HFF-Myc (cell line): ENCODE measurements around the gene F12.

Source experiments
- DNase-seq: peaks from one replicate; pipeline ENCODE4 v3.0.0-alpha.2; 2011; ENCODE audit warnings: low read depth; ENCODE audit errors: extremely low read depth
- H3K4me3 ChIP-seq: replicated peaks from 2 replicates; pipeline ENCODE4 v1.5.1; 2011; ENCODE audit warnings: low read depth, mild to moderate bottlenecking, control low read depth, low read length
- TF ChIP-seq, protein P1 (sequence below): IDR thresholded peaks from 2 replicates; pipeline ENCODE4 v1.5.1; 2012; ENCODE audit warnings: mild to moderate bottlenecking, low read depth, low read length, control low read depth; ENCODE audit errors: missing control alignments

The F12 gene

DNA sequence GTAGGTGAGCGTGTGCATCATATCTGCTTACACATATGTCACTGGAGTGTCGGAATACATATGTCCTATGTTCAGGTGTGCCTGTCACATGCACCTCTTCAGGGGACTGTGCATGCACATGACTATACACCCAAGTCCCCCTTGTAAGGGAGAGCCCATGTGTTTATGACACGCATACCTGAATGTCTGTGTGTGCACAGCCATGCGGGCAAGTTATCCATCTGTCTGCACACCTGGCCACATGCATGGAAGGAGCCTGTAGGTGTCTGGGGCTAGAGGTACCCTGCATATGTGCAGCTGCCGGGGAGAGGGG lies 52.3 kb downstream of the F12 start:
- H3K4me3 ChIP-seq = no peak overlapping the region
- no peak for DNase-seq
- TF ChIP-seq, protein P1, sequence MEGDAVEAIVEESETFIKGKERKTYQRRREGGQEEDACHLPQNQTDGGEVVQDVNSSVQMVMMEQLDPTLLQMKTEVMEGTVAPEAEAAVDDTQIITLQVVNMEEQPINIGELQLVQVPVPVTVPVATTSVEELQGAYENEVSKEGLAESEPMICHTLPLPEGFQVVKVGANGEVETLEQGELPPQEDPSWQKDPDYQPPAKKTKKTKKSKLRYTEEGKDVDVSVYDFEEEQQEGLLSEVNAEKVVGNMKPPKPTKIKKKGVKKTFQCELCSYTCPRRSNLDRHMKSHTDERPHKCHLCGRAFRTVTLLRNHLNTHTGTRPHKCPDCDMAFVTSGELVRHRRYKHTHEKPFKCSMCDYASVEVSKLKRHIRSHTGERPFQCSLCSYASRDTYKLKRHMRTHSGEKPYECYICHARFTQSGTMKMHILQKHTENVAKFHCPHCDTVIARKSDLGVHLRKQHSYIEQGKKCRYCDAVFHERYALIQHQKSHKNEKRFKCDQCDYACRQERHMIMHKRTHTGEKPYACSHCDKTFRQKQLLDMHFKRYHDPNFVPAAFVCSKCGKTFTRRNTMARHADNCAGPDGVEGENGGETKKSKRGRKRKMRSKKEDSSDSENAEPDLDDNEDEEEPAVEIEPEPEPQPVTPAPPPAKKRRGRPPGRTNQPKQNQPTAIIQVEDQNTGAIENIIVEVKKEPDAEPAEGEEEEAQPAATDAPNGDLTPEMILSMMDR = no peak

DNA sequence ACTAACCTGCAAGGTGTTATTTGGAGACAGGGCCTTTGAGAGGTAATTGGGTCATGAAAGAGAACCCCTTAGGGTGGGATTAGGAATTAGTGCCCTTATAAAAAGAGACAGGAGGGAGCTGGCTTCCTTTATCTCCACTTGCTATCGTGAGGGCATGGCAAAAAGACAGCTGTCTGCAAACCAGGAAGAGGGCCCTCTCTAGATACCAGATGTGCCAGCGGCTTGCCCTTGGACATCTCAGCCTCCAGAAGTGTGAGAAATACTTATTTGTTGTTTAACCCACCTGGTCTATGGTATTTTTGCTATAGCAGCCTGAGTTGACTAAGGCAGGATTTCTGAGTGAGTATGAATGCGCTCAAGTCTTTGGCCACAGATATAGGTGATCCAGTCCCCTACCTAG lies 52.6 kb downstream of the F12 start:
- DNase-seq = no peak
- TF ChIP-seq, protein P1 = no peak
- no peak overlapping the region for H3K4me3 ChIP-seq

DNA sequence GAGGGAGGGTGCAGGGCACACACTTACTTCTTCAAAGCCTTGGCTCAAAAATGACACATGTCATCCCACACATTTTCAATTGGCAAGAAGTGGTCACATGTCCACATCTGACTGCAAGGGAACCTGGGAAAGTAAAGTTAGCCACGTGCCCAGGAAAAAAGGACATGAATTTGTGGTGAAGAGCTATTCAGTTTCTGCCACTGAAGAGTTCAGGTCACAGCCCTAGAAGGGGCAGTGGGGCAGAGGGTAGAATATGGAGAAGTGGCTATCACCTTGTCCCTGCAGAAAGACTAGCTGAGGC lies 53.5 kb downstream of the F12 start:
- TF ChIP-seq, protein P1 = no peak
- no peak overlapping the region for H3K4me3 ChIP-seq
- DNase-seq = no peak

DNA sequence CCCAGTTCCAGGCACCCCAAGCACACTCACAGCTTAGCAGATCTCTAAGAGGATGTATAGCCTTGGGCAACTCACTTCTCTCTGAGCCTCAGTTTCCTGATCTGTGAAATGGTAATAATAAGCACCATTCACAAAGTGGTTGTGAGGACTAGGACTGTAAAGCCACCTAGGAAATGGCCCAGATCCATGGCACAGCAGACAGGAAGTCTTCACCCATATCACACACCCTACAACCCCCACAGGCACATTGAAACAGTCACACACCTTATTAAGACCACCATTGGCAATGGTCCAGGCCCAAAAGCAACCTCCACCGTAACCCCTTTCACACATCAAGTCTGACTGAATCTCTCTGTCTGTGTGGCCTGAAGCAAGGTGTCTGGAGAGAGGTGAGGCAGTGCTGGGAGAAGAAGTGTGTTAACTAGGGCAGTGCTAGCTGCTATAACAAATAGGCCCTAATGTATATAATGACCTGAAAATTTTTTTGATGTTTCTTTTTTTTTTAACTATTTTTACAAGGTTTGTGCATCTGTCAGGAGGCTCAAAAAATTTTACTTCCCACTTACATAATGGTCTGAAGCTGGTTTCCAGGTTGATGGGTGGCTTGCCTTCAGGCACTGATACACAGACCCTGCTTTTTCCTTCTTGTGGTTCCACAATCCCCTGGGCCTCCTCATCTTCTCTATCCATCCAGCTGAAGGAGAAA lies 54.0 kb downstream of the F12 start:
- H3K4me3 ChIP-seq = no peak overlapping the region
- TF ChIP-seq, protein P1 = no peak
- no peak for DNase-seq

DNA sequence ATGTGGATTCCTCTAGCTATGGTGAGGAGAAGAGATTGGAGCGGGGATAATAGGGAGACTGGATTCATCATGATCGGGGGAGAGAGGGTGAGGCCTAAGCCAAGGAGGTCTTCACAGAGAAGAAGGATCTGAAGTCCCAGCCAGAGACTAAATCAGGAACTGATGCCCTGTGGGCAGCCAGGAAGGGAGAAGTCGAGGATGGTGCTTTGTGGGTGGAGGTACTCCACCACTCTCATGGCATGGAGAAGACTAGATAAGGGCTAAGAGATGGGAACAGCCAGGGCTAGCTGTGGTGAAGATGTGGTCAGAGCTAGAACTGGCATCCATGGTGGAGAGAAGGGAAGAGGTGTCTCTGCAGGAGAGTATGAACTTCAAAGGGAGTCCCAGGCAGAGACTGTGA lies 54.7 kb downstream of the F12 start:
- no peak for DNase-seq
- H3K4me3 ChIP-seq = no peak overlapping the region
- TF ChIP-seq, protein P1 = no peak

DNA sequence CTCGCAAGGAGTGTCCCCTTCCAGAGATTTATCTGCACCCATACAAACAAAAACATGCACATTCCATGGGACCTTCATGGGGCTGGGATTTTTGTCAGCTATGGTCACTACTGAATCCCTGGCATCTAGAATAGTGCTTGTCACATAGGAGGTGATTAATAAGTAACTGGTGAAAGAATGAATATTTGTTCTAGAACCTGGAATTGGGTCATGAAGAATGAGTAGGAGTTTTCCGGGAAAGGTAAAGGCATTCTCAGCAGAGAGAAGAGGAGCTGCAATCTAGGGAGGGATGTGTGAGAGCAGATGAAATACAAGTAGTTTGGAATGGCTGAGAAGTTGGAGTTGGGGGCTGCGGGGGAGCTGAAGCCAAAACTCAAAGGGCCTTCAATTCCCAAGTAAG lies 55.1 kb downstream of the F12 start:
- no peak for DNase-seq
- TF ChIP-seq, protein P1 = no peak
- no peak overlapping the region for H3K4me3 ChIP-seq

DNA sequence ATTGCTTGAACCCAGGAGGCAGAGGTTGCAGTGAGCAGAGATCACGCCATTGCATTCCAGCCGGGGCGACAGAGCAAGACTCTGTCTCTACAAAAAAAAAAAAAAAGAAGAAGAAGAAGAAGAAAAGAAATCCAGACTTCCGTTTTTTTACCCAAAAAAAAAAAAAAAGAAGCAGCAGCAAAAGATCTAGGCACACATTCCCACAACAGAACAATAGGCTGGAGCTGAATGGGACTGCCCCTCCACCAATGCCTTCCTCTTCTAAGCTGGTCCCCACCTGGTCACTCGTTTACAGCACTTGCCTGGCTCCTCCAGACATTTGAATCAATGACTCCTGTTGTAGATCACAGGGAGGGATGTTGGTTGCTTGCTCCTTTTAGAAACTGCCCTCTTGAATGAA lies 56.3 kb downstream of the F12 start:
- DNase-seq = no peak
- TF ChIP-seq, protein P1 = no peak
- H3K4me3 ChIP-seq = no peak overlapping the region
